ENCODE measurements around the gene KDSR. TPM values are rescaled to one million over a fixed set of nuclear protein-coding genes. Genes with fewer than 3 reads are reported as not detected.

The KDSR gene
- total RNA-seq, 1 donor from 2014 or later = 31.1 TPM

DNA sequence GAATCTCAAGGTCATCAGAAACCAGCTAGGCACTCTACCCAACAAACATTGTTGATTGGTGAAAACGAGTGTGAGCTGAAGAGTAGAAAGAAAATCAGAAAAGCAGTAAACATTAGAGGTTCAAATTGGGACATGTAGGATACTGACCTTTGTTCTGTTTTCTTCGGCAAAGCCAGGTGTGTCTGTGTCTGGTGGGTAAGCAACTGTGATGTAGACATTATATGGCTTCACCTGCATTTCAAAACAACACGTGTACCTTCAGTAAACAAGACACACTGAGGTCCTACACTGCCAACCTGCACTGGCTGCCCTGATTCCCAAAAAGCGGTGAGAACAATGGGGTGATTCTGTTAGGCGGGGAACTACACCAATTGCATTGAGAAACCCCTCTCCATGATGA lies 22.7 kb downstream of the KDSR start:
- no peak overlapping the region for H3K4me3 Mint-ChIP-seq (ENCODE audit: unreplicated experiment)
- no peak overlapping the region for H3K27ac Mint-ChIP-seq (ENCODE audit: unreplicated experiment)
- H3K9me3 Mint-ChIP-seq (ENCODE audit: unreplicated experiment) = peaks cover 2% of the 10 kb centered on the region
- H3K36me3 Mint-ChIP-seq (ENCODE audit: unreplicated experiment) = no peaks in the 10 kb centered on the region
- TF ChIP-seq CTCF (IDR thresholded peaks at IDR 0.05; ENCODE audit: partially characterized antibody, unreplicated experiment) = no peak
- DNase-seq = no peak
- H3K27me3 Mint-ChIP-seq (ENCODE audit: unreplicated experiment) = peaks cover 2% of the 10 kb centered on the region
- H3K4me1 Mint-ChIP-seq (ENCODE audit: low read depth, unreplicated experiment) = peaks cover 5% of the 10 kb centered on the region

DNA sequence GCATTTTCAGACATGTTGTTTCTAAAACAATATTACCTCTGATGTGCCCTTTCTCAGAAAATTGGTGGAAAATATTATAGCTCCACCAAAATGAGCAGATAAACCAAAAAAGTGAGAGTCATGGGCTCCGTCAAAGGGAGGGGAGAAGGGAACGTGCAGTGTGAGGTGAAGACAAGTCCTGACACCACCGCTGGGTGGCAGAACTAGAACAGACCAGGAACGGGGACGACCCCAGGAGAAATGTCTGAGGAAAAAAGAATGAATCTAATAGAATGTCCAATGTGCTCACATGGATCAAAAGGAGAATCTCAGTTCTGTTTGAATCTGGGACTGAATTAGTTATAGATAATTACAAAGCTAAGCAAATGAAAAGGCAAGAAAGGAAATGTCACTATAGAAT lies 24.8 kb downstream of the KDSR start:
- Mint-ChIP-seq H3K36me3 (ENCODE audit: unreplicated experiment) (no peaks in the 10 kb centered on the region), H3K4me1 (ENCODE audit: low read depth, unreplicated experiment) (peaks cover 5% of the 10 kb centered on the region), H3K9me3 (ENCODE audit: unreplicated experiment) (peaks cover 4% of the 10 kb centered on the region), H3K27ac (ENCODE audit: unreplicated experiment) (no peak overlapping the region), H3K27me3 (ENCODE audit: unreplicated experiment) (peaks cover 2% of the 10 kb centered on the region), H3K4me3 (ENCODE audit: unreplicated experiment) (no peak overlapping the region)
- DNase-seq = peak; percentile 67
- TF ChIP-seq CTCF (IDR thresholded peaks at IDR 0.05; ENCODE audit: partially characterized antibody, unreplicated experiment) = peak; percentile 52

DNA sequence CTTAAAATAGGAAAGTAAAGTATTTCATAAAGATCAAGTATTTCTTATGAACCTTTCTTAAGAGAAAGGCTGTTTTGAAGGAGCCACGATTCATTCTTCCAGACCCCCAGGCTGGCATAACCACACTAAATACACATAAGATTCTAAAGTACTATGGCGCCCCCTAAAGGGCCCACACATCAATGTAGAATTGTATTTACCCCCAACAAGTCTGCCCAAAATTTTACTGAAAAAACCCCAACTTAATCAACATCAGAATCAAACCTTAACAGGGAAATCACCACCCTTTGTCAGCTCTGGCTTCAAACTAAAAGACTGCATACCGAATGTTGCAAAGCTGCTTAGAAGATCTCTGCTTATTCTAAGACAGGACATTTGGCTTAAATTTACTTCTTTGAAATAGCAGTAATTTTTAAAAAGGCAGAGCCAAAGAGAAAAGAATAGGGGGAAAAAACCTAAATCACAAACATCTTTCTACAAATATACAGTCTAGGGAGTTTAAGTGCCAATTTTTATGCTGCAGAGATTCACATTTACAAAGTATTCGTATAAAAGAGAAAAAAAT lies 27.0 kb downstream of the KDSR start:
- Mint-ChIP-seq H3K27me3 (ENCODE audit: unreplicated experiment) (peaks cover 2% of the 10 kb centered on the region), H3K4me1 (ENCODE audit: low read depth, unreplicated experiment) (peaks cover 5% of the 10 kb centered on the region), H3K4me3 (ENCODE audit: unreplicated experiment) (no peak overlapping the region), H3K27ac (ENCODE audit: unreplicated experiment) (no peak overlapping the region), H3K9me3 (ENCODE audit: unreplicated experiment) (peaks cover 4% of the 10 kb centered on the region), H3K36me3 (ENCODE audit: unreplicated experiment) (no peaks in the 10 kb centered on the region)
- DNase-seq = peak; percentile 47
- TF ChIP-seq CTCF (IDR thresholded peaks at IDR 0.05; ENCODE audit: partially characterized antibody, unreplicated experiment) = peak; percentile 68

- peaks cover 3% of the 10 kb centered on the region for H3K4me1 Mint-ChIP-seq (ENCODE audit: low read depth, unreplicated experiment)
- DNase-seq = no peak
- H3K9me3 Mint-ChIP-seq (ENCODE audit: unreplicated experiment) = peaks cover 4% of the 10 kb centered on the region
- H3K27me3 Mint-ChIP-seq (ENCODE audit: unreplicated experiment) = peaks cover 2% of the 10 kb centered on the region
- peaks cover 5% of the 10 kb centered on the region for H3K36me3 Mint-ChIP-seq (ENCODE audit: unreplicated experiment)
- no peak for TF ChIP-seq CTCF (IDR thresholded peaks at IDR 0.05; ENCODE audit: partially characterized antibody, unreplicated experiment)
- no peak overlapping the region for H3K4me3 Mint-ChIP-seq (ENCODE audit: unreplicated experiment)
- no peak overlapping the region for H3K27ac Mint-ChIP-seq (ENCODE audit: unreplicated experiment)
Measured at GRCh38 chr18:63336366-63337099, 30.5 kb downstream of the KDSR start.

DNA sequence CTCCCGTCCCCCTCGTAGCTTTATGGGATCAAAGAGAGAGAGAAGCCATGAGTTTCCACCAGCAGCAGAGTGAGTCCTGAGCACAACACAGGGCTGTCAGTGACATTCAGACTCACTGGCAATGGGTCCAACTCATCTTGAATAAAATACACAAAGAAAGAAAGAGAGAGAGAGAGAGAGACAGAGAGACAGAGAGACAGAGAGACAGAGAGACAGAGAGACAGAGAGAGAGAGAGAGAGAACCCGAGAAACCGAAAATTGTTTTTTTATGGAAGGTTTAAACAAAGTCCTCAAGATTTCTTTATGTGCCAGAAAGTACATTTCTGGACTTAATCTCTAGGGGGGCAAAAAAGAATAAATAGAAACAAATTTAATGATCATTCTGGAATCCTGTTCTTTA lies 35.9 kb downstream of the KDSR start:
- no peaks in the 10 kb centered on the region for H3K4me1 Mint-ChIP-seq (ENCODE audit: low read depth, unreplicated experiment)
- TF ChIP-seq CTCF (IDR thresholded peaks at IDR 0.05; ENCODE audit: partially characterized antibody, unreplicated experiment) = no peak
- no peak for DNase-seq
- H3K27ac Mint-ChIP-seq (ENCODE audit: unreplicated experiment) = no peak overlapping the region
- H3K4me3 Mint-ChIP-seq (ENCODE audit: unreplicated experiment) = no peak overlapping the region
- H3K27me3 Mint-ChIP-seq (ENCODE audit: unreplicated experiment) = no peaks in the 10 kb centered on the region
- H3K9me3 Mint-ChIP-seq (ENCODE audit: unreplicated experiment) = no peaks in the 10 kb centered on the region
- peaks cover 5% of the 10 kb centered on the region for H3K36me3 Mint-ChIP-seq (ENCODE audit: unreplicated experiment)
